Measurements from ENCODE around the gene PDE6G. TPM values are rescaled to one million over a fixed set of nuclear protein-coding genes. Genes with fewer than 3 reads are reported as not detected.

Gene PDE6G
- total and polyA plus RNA-seq, 2 of the 13 experiments (the other 11 are each of a cell fraction or from before 2014, with no cell fraction given), result 1.4 to 6.7 TPM

GRCh38 chr17:81684442-81684911 lies 28.1 kb upstream of the PDE6G start (continued):
- TF ChIP-seq AKNA (CRISPR knock-in tag; IDR thresholded peaks at IDR 0.05; ENCODE audit: borderline replicate concordance) (no peak), RAD21 (CRISPR knock-in tag; IDR thresholded peaks at IDR 0.05) (no peak), POLR2G (IDR thresholded peaks at IDR 0.05; ENCODE audit: low read depth, low read length) (no peak), ZNF224 (CRISPR knock-in tag; IDR thresholded peaks at IDR 0.05) (no peak), ZNF549 (CRISPR knock-in tag; IDR thresholded peaks at IDR 0.05) (no peak), RNF2 (conservative IDR thresholded peaks at IDR 0.05; ENCODE audit: low read depth) (peak; percentile 71; the same call in 1 of the 2 replicates), ARNT (IDR thresholded peaks at IDR 0.05) (no peak), STAT5B (CRISPR knock-in tag; IDR thresholded peaks at IDR 0.05) (no peak), BATF2 (CRISPR knock-in tag; IDR thresholded peaks at IDR 0.05) (peak; percentile 80; the same call in 1 of the 2 replicates), YEATS4 (CRISPR knock-in tag; IDR thresholded peaks at IDR 0.05; ENCODE audit: borderline replicate concordance) (no peak), ARNTL (CRISPR knock-in tag; IDR thresholded peaks at IDR 0.05) (no peak), ARID4A (CRISPR knock-in tag; IDR thresholded peaks at IDR 0.05; ENCODE audit: borderline replicate concordance) (no peak), WIZ (CRISPR knock-in tag; IDR thresholded peaks at IDR 0.05) (no peak), ZNF124 (CRISPR knock-in tag; IDR thresholded peaks at IDR 0.05) (no peak)
- TF ChIP-seq, protein P1, sequence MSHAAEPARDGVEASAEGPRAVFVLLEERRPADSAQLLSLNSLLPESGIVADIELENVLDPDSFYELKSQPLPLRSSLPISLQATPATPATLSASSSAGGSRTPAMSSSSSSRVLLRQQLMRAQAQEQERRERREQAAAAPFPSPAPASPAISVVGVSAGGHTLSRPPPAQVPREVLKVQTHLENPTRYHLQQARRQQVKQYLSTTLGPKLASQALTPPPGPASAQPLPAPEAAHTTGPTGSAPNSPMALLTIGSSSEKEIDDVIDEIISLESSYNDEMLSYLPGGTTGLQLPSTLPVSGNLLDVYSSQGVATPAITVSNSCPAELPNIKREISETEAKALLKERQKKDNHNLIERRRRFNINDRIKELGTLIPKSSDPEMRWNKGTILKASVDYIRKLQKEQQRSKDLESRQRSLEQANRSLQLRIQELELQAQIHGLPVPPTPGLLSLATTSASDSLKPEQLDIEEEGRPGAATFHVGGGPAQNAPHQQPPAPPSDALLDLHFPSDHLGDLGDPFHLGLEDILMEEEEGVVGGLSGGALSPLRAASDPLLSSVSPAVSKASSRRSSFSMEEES (CRISPR knock-in tag; IDR thresholded peaks at IDR 0.05), result peak; percentile 52; the same call in 1 of the 2 replicates
- TF ChIP-seq, protein P2, sequence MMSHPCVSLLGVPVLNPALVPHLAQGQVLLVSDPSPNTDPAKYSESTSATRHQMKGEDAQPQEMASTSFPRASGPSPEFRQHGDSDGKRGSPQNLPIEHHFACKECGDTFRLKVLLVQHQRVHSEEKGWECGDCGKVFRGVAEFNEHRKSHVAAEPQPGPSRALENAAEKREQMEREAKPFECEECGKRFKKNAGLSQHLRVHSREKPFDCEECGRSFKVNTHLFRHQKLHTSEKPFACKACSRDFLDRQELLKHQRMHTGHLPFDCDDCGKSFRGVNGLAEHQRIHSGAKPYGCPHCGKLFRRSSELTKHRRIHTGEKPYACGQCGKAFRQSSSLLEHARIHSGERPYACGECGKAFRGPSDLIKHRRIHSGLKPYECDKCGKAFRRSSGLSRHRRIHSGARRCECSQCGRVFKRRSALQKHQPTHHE (CRISPR knock-in tag; IDR thresholded peaks at IDR 0.05; ENCODE audit: borderline replicate concordance), result no peak
